ENCODE measurements around the gene KRTAP2-3.

GRCh38 chr17:41098481-41098880 lies 38.6 kb upstream of the KRTAP2-3 start:
- TF ChIP-seq, protein P1, sequence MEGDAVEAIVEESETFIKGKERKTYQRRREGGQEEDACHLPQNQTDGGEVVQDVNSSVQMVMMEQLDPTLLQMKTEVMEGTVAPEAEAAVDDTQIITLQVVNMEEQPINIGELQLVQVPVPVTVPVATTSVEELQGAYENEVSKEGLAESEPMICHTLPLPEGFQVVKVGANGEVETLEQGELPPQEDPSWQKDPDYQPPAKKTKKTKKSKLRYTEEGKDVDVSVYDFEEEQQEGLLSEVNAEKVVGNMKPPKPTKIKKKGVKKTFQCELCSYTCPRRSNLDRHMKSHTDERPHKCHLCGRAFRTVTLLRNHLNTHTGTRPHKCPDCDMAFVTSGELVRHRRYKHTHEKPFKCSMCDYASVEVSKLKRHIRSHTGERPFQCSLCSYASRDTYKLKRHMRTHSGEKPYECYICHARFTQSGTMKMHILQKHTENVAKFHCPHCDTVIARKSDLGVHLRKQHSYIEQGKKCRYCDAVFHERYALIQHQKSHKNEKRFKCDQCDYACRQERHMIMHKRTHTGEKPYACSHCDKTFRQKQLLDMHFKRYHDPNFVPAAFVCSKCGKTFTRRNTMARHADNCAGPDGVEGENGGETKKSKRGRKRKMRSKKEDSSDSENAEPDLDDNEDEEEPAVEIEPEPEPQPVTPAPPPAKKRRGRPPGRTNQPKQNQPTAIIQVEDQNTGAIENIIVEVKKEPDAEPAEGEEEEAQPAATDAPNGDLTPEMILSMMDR (IDR thresholded peaks at IDR 0.05) = no peak
- no peak for TF ChIP-seq POLR2A (IDR thresholded peaks at IDR 0.05)
